NCI-H2196 treated with DMSO at 0.1 percent for 48 hours (cell line): ENCODE results near the gene MAP4K2.
"Not testable (repeated sequence)": the region's sequence is repeated elsewhere in the genome, so short reads cannot be mapped to it uniquely, and the experiment has no call there.

Experiments
- DNase-seq: peaks from one replicate; lab custom pipeline; 2025; ENCODE audit not compliant: unreplicated experiment; lab: John Stamatoyannopoulos, UW

MAP4K2 gene

GRCh38 chr11:64803158-64803845 is at the start of gene MAP4K2:
Gene MAP4K2 (minus strand): TSS chr11:64803214. CDS start chr11:64803149, 65 bp downstream.
- DNase-seq, result peak; percentile 76

GRCh38 chr11:64851831-64852351 is 48.9 kb upstream of the MAP4K2 start:
- no peak for DNase-seq

GRCh38 chr11:64850979-64851567 is 48.1 kb upstream of the MAP4K2 start:
- DNase-seq, result no peak

GRCh38 chr11:64849598-64850356 is 46.8 kb upstream of the MAP4K2 start:
- no peak for DNase-seq

GRCh38 chr11:64848826-64849597 is 46.0 kb upstream of the MAP4K2 start:
- DNase-seq, result peak; percentile 41

- DNase-seq, result no peak
These were observed 45.3 kb upstream of the MAP4K2 start for GRCh38 chr11:64848214-64848825.

- peak; percentile 92 for DNase-seq
These were observed 44.1 kb upstream of the MAP4K2 start for GRCh38 chr11:64846998-64847666.

GRCh38 chr11:64845776-64846129 is 42.7 kb upstream of the MAP4K2 start:
- DNase-seq, result not testable (repeated sequence)

GRCh38 chr11:64845129-64845775 is 42.2 kb upstream of the MAP4K2 start:
- DNase-seq, result no peak

- DNase-seq, result peak; percentile 78
These were observed 41.5 kb upstream of the MAP4K2 start, which contains the start of gene CDC42BPG for GRCh38 chr11:64844330-64845128. Gene CDC42BPG (minus strand): TSS chr11:64844653. CDS start chr11:64844569, 84 bp downstream.

GRCh38 chr11:64843686-64844329 is 40.8 kb upstream of the MAP4K2 start:
- no peak for DNase-seq

- no peak for DNase-seq
These were observed 40.1 kb upstream of the MAP4K2 start for GRCh38 chr11:64842851-64843685.

GRCh38 chr11:64842366-64842759 is 39.3 kb upstream of the MAP4K2 start:
- no peak for DNase-seq

- no peak for DNase-seq
These were observed 38.8 kb upstream of the MAP4K2 start for GRCh38 chr11:64841592-64842365.

- no peak for DNase-seq
These were observed 37.1 kb upstream of the MAP4K2 start for GRCh38 chr11:64839887-64840782.

- no peak for DNase-seq
These were observed 36.3 kb upstream of the MAP4K2 start for GRCh38 chr11:64839335-64839734.
